ENCODE measurements around the gene HMCES.

HMCES gene

GRCh38 chr3:129311054-129311902, 32.6 kb downstream of the HMCES start:
- TF ChIP-seq, protein P1, sequence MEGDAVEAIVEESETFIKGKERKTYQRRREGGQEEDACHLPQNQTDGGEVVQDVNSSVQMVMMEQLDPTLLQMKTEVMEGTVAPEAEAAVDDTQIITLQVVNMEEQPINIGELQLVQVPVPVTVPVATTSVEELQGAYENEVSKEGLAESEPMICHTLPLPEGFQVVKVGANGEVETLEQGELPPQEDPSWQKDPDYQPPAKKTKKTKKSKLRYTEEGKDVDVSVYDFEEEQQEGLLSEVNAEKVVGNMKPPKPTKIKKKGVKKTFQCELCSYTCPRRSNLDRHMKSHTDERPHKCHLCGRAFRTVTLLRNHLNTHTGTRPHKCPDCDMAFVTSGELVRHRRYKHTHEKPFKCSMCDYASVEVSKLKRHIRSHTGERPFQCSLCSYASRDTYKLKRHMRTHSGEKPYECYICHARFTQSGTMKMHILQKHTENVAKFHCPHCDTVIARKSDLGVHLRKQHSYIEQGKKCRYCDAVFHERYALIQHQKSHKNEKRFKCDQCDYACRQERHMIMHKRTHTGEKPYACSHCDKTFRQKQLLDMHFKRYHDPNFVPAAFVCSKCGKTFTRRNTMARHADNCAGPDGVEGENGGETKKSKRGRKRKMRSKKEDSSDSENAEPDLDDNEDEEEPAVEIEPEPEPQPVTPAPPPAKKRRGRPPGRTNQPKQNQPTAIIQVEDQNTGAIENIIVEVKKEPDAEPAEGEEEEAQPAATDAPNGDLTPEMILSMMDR (IDR thresholded peaks at IDR 0.05; ENCODE audit: insufficient read depth, low read depth, low read length, missing control alignments) = no peak
- DNase-seq (ENCODE audit: low read depth) = no peak

GRCh38 chr3:129312021-129312639, 33.5 kb downstream of the HMCES start:
- TF ChIP-seq, protein P1 (IDR thresholded peaks at IDR 0.05; ENCODE audit: insufficient read depth, low read depth, low read length, missing control alignments) = no peak
- DNase-seq (ENCODE audit: low read depth) = no peak
- H3K4me3 ChIP-seq (ENCODE audit: low read length) = no peak overlapping the region

More at GRCh38 chr3:129311054-129311902, 32.6 kb downstream of the HMCES start:
- no peak overlapping the region for H3K4me3 ChIP-seq (ENCODE audit: low read length)

DNA sequence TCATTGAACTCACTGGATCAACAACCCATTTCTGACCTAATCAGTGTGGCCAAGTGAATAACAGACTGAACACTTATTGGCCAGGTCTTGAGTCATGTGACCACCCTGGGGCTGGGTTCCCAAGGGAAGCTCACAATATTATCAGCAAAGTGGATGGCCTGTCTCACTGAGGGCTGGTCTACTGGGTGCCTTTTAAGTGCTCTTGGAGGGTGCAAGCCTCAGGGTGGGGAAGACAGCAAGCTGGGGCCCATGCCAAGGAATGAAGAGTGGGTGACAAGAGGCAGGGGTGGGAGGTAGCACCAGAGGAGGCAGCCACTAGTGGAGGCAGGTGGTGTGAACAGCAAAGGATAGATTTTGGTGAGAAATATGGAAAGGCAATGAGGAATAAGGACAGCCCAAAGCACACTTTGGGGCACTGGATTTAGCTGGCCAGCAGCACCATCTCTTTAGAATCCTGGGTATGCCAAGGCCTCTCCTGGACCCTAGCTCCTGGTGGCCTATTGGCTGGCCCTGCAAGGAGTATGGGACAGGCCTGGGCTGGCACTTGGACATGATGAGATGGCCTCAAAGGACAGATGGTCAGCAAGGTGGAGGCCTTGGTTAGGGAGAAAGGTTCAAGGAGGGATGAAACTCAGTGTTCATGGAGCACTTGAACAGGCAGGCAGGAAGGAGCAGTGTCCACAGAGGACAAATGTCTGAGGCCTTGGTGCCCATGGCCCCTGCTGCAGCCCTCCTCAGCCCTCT, 34.2 kb downstream of the HMCES start:
- TF ChIP-seq, protein P1 (IDR thresholded peaks at IDR 0.05; ENCODE audit: insufficient read depth, low read depth, low read length, missing control alignments) = peak; percentile 47
- H3K4me3 ChIP-seq (ENCODE audit: low read length) = no peak overlapping the region
- DNase-seq (ENCODE audit: low read depth) = peak; percentile 17

DNA sequence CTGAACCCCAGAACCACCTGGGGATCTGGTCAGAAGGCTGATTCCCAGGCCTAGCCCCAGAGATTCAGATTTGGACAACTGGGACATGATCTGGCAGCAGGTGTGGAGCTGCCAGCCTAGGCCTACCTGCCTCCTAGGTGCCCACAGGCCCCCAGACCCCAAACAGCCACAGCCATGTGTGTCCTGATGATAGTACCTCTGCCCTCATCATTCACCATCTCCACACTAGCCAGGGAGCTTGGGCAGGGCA, 34.7 kb downstream of the HMCES start:
- no peak for DNase-seq (ENCODE audit: low read depth)
- no peak overlapping the region for H3K4me3 ChIP-seq (ENCODE audit: low read length)
- TF ChIP-seq, protein P1 (IDR thresholded peaks at IDR 0.05; ENCODE audit: insufficient read depth, low read depth, low read length, missing control alignments) = no peak

GRCh38 chr3:129313665-129314385, 35.2 kb downstream of the HMCES start:
- TF ChIP-seq, protein P1 (IDR thresholded peaks at IDR 0.05; ENCODE audit: insufficient read depth, low read depth, low read length, missing control alignments) = no peak
- DNase-seq (ENCODE audit: low read depth) = peak; percentile 20
- peak overlapping the region; percentile 84 for H3K4me3 ChIP-seq (ENCODE audit: low read length)

- peak; percentile 71 for DNase-seq (ENCODE audit: low read depth)
- H3K4me3 ChIP-seq (ENCODE audit: low read length) = peak overlapping the region; percentile 84
Measured at GRCh38 chr3:129314386-129315222, 35.9 kb downstream of the HMCES start.

More at GRCh38 chr3:129314386-129315222, 35.9 kb downstream of the HMCES start:
- TF ChIP-seq, protein P1 (IDR thresholded peaks at IDR 0.05; ENCODE audit: insufficient read depth, low read depth, low read length, missing control alignments) = no peak
